ENCODE data around the gene SMARCA5.

SMARCA5 gene

GRCh38 chr4:143488687-143489086, 24.8 kb upstream of the SMARCA5 start:
- H3K4me3 ChIP-seq (replicated peaks; ENCODE audit: low read depth, low read length) = no peak overlapping the region
- no peak for DNase-seq (ENCODE audit: extremely low read depth, low read depth)
- TF ChIP-seq, protein P1, sequence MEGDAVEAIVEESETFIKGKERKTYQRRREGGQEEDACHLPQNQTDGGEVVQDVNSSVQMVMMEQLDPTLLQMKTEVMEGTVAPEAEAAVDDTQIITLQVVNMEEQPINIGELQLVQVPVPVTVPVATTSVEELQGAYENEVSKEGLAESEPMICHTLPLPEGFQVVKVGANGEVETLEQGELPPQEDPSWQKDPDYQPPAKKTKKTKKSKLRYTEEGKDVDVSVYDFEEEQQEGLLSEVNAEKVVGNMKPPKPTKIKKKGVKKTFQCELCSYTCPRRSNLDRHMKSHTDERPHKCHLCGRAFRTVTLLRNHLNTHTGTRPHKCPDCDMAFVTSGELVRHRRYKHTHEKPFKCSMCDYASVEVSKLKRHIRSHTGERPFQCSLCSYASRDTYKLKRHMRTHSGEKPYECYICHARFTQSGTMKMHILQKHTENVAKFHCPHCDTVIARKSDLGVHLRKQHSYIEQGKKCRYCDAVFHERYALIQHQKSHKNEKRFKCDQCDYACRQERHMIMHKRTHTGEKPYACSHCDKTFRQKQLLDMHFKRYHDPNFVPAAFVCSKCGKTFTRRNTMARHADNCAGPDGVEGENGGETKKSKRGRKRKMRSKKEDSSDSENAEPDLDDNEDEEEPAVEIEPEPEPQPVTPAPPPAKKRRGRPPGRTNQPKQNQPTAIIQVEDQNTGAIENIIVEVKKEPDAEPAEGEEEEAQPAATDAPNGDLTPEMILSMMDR (IDR thresholded peaks at IDR 0.05; ENCODE audit: low read depth, low read length, missing control alignments) = no peak

DNA sequence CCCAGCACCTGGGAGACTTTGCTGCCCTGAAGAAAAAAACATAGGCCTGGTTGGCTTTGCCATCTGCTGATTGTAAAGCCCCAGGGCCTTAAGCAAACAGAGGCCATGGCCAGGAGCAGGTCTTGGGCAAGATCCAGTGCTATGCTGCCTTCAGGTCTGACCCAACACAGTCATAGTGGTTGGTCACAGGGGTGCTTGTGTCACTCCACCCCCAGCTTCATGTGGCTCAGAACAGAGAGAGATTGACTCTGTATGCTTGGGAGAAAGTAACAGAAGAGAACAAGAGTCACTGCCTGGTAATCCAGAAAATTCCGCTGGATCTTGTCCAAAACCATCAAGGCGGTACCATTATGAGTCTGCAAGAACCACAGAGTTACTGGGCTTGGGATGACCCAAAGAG, 24.4 kb upstream of the SMARCA5 start:
- DNase-seq (ENCODE audit: extremely low read depth, low read depth) = no peak
- TF ChIP-seq, protein P1 (IDR thresholded peaks at IDR 0.05; ENCODE audit: low read depth, low read length, missing control alignments) = no peak

GRCh38 chr4:143498021-143498420, 15.5 kb upstream of the SMARCA5 start:
- TF ChIP-seq, protein P1 (IDR thresholded peaks at IDR 0.05; ENCODE audit: low read depth, low read length, missing control alignments) = no peak
- H3K4me3 ChIP-seq (replicated peaks; ENCODE audit: low read depth, low read length) = no peak overlapping the region
- no peak for DNase-seq (ENCODE audit: extremely low read depth, low read depth)

More for the DNA sequence above, 24.4 kb upstream of the SMARCA5 start:
- no peak overlapping the region for H3K4me3 ChIP-seq (replicated peaks; ENCODE audit: low read depth, low read length)

DNA sequence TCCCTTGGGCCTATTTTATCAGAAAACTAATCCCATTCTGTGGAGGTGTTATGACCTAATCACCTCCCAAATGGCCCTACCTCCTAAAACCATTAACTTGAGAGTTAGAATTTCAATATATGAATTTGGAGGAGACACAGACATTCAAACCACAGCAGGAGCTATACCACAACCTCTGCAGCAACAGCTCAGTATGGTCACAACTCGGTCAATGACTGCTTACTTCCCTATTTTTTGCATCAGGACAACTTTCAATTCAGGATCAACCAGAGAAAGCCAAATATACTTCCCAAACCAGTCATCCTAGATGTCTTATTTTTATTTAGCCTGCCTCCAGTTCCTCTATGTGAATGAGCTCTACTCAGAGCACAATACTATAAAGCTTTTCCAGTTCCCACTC, 11.3 kb upstream of the SMARCA5 start:
- no peak for DNase-seq (ENCODE audit: extremely low read depth, low read depth)
- H3K4me3 ChIP-seq (replicated peaks; ENCODE audit: low read depth, low read length) = no peak overlapping the region
- TF ChIP-seq, protein P1 (IDR thresholded peaks at IDR 0.05; ENCODE audit: low read depth, low read length, missing control alignments) = no peak

DNA sequence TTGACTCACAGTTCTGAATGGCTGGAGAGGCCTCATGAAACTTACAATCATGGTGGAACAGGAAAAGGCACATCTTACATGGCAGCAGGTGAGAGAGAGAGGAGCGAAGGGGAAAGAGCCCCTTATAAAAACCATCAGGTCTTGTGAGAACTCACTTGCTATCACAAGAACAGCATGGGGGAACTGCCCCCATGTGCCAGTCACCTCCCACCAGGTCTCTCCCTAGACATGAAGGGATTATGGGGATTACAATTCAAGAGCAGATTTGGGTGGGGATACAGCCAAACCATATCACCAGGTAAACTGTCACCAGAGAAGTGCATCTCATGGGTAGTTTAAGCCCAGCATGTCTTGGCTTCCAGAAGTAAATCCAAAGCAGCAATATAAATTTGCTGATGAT, 7.5 kb upstream of the SMARCA5 start:
- H3K4me3 ChIP-seq (replicated peaks; ENCODE audit: low read depth, low read length) = no peak overlapping the region
- no peak for DNase-seq (ENCODE audit: extremely low read depth, low read depth)
- TF ChIP-seq, protein P1 (IDR thresholded peaks at IDR 0.05; ENCODE audit: low read depth, low read length, missing control alignments) = no peak

DNA sequence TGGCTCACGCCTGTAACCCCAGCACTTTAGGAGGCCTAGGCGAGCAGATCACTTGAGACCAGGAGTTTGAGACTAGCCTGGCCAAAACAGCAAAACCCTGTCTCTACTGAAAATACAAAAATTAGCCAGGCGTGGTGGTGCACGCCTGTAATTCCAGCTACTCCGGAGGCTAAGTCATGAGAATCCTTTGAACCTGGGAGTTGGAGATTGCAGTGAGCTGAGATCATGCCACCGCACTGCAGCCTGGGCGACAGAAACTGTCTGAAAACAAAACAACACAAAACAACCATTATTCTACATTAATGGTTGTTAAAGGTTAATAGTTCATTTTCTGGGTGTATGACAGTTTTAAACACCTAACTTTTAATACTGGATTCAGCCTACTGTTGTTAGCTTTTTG, 1.6 kb upstream of the SMARCA5 start:
- H3K4me3 ChIP-seq (replicated peaks; ENCODE audit: low read depth, low read length) = no peak overlapping the region
- TF ChIP-seq, protein P1 (IDR thresholded peaks at IDR 0.05; ENCODE audit: low read depth, low read length, missing control alignments) = no peak
- no peak for DNase-seq (ENCODE audit: extremely low read depth, low read depth)

DNA sequence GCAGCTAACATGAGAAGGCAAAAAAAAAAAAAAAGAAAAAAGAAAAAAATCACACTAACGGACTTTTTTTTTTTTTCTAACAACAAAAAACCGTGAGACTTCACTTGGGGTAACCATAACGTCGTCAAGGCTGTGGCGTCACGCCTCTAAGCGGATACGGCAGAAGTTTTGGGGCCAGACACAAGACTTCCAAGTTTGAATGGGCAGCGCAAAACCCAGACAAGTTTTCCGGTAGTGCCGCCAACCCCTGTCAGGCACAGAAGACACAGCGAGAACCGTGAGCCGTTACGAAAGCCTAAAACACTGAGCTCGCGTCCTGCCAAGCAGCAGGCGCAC, 556 bp upstream of the SMARCA5 start:
- peak overlapping the region; percentile 78 for H3K4me3 ChIP-seq (replicated peaks; ENCODE audit: low read depth, low read length)
- TF ChIP-seq, protein P1 (IDR thresholded peaks at IDR 0.05; ENCODE audit: low read depth, low read length, missing control alignments) = no peak
- no peak for DNase-seq (ENCODE audit: extremely low read depth, low read depth)
